Hepatocyte (in vitro differentiated cells): Measurements from ENCODE around the gene FKBP1B.
"Not testable (repeated sequence)": the region's sequence is repeated elsewhere in the genome, so short reads cannot be mapped to it uniquely, and the experiment has no call there.

Source experiments
- CTCF ChIP-seq: fragments of 200-600 bp; sonication (generic); IDR thresholded peaks from 2 replicates; pipeline ENCODE4 v1.5.1; 2016; ENCODE audit warnings: antibody characterized with exemption, mild to moderate bottlenecking; ENCODE audit not compliant: poor library complexity
- EZH2 ChIP-seq: fragments of 200-600 bp; sonication (generic); IDR thresholded peaks from 2 replicates; pipeline ENCODE4 v1.6.1; 2016; ENCODE audit warnings: antibody characterized with exemption, mild to moderate bottlenecking, borderline replicate concordance

- not testable (repeated sequence) for TF ChIP-seq EZH2, CTCF
Measured at GRCh38 chr2:24095171-24095677, 45.7 kb downstream of the FKBP1B start.
